NCI-H2029 (cell line): ENCODE measurements around the gene MMP12.

Experiments
- DNase-seq: peaks from one replicate; lab custom pipeline; 2025; lab: John Stamatoyannopoulos, UW

Gene MMP12

DNA sequence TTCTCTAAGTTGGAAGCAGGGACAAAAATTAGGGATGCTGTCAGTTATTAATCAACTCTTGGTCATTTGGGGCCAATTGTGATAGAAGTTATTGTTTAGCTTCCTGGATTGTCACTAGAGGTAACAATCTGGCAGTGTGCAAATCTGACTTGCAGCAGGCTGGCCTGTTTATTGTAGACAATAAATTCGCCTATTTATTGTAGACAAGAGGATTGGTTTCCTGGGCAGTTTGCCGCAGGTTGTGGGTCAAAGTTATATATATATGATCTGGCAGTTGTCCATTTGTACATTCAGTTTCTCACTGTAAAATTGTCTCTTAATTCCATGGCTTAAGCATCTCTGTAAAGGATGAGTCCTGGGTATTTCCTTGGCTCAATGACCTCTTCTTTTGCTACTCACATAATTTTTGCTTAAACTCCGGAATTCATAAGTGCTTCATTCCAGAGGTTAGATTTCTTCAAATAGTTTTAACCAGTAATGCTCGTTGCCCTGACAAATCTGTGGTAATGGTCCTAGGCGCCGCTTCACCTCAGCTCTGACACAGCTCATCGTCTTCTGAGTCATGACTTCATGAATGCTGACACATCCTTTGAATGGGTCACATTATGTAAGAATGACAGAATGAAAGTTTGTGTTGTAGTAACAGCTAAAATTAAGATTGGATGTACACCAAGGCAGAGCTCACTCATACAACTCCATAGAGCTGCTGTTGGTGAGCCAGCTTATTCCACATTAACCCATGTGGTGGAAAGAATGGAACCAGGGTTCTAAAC, 23.6 kb downstream of the MMP12 start:
- no peak for DNase-seq

DNA sequence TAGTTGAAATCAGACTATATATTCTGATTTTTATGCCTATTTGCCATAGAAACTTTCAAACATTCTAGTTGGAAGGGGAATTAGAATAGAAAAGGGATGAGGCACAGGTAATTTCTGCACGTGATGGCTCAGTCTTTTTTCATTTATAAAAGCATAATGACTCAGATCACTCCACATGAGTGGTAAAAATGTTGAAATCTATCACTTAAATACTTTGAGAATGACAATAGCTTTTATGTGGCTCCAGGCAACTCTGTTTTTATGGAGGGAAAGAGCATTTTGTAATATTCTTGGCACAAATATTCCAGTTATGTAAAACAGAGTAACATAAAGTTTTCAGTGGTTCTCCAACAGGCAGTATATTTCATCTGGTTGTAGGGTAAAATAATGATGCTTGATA, 25.5 kb downstream of the MMP12 start:
- DNase-seq: no peak

DNA sequence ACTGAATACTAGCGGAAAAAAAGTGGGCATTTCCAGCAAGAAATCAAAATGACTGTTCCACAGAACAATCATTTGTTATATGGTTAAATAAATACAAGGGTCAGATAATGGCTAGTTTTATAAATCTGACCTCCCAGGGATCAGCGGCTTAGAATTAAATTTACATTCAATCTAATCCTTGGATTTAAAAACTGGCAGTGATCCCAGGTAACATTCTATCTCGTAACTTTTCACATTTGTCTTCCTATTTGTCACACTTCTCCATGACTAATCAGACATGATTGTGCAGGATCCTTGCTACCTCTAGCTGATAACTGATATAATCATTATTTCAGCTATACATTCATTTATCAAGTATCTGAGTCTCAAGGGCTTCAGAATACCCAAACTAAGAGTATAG, 28.5 kb downstream of the MMP12 start:
- no peak for DNase-seq

DNA sequence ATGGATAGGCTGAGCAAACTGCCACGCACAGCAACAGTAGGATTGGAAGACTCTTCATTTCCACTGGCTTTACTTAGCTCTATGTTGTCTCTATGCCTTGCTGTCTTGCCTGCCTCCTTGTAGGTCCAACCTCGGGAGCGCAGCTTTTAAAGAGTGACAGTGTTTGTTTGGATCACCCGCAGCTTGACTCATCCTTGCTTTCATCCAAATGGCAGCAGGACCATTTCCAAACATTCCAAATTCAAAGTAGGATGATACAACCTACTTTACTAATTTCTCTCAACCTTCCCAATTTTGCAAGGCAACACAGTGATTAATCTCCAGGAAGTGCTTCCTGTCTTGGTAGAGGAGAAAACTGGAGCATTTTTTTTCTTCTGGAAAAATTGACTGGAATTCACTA, 31.3 kb downstream of the MMP12 start, which contains the start of gene MMP3:
Gene MMP3 (minus strand): TSS at position 121 of the 400 bp plus-strand sequence. CDS start 63 bp downstream, at position 58.
- DNase-seq: no peak

DNA sequence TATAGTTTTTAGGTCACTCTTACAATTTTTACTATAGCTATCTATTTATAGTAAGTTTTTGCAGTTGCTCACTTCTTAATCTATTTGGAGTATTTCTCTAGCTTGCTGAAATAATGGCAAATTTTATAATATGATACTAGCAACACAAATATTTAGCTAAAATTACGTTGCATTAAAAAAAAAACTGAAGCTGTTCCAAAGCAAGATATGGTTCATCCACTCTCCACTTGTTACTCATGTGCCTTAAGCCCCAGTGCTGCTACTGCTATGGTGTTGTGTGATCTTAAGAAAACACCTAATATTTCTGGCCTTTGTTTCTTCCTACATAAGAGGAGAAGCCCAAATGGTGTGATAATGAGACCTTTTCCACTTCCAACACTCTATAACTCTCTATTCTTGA, 31.9 kb downstream of the MMP12 start:
- no peak for DNase-seq

DNA sequence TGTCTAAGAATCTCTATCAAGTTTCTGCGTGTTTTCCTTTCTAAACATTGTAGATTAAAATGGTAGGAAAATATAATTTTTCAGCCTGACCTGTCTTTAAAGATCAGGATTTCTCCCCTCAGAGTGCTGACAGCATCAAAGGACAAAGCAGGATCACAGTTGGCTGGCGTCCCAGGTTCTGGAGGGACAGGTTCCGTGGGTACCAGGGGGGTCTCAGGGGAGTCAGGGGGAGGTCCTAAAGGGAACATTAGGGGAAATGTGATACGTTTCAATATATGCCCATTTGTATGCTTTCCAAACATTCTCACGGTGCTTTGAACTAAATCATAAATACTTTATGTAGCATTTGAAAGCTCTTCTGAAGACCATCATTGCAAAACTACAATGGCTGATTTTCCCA, 34.8 kb downstream of the MMP12 start:
- DNase-seq: no peak

DNA sequence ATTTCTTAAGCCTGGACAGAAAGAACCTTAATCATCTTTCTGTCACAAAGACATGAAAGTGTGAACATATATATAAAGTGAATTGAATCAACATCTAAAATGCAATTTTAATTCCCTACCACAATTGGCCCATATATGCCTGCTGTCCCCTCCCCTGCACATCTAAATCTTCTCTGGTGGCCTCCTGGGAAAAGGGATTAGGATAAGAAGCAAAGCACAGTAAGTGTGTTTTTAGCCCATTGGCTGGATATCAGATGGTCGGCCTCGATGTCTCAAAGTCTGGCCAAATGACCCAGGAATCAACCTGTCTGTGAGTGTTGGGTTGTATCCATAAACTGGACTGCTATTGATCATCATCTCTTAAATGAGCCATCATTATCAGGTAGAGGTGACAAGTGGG, 37.1 kb downstream of the MMP12 start:
- DNase-seq: no peak

DNA sequence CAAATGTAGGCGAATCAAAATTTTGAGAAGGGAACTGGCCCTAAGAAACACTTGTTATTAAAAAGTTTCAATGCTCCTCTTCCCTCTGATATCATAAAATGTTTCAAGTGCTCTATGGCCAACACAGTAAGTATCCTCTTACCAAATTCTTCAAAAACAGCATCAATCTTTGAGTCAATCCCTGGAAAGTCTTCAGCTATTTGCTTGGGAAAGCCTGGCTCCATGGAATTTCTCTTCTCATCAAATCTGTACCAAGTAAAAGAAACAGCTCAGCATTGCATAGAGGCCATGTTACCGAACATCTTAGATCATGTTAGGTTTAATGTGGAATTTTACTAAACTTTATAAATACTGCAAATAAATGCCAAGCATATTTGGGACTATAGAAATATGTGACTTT, 37.6 kb downstream of the MMP12 start:
- no peak for DNase-seq

DNA sequence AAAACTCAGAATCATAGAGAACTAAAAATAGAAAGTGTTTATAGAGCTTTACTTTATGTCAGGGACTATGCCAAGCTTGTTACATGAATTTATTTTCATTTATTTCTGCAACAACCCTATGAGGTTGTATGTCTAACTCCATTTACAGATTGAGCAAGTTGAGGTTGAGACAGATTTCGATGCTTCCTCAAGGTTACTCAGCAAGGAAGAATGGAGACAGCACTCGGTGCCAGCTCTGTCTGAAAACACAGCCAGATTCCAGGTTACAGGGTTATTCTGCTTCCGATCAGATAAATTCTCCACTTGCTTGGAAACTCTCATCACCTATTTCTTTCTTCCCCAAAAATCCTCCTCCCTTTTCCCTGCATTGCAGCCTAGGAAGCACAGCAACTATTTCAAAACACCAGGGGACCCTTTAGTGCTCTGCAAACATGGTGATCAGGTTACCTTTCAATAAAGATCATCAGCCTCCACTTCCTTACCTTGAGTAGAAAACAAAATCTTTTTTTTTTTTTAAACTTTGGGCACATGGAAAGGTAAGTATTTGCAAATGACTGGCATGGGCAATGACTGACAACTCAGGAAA, 38.4 kb downstream of the MMP12 start:
- no peak for DNase-seq

DNA sequence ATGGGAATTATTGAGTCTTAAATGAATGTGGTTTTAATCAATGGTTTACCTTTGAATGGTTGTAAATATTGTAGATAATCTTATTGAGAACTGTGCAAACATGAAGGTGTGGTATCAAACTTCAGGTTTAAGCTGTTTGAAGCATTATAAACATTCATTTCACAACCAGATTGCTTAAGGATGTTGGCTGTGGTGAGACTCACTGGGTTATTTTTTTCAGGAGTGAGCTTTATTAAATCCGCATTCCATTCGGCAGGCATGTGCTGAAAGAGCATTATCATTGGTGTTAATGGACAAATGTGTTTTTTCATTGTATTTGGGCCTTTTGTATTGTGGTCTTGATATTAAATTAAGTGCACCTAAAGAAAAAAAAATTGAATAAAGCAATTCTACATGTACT, 41.1 kb downstream of the MMP12 start:
- DNase-seq: no peak

DNA sequence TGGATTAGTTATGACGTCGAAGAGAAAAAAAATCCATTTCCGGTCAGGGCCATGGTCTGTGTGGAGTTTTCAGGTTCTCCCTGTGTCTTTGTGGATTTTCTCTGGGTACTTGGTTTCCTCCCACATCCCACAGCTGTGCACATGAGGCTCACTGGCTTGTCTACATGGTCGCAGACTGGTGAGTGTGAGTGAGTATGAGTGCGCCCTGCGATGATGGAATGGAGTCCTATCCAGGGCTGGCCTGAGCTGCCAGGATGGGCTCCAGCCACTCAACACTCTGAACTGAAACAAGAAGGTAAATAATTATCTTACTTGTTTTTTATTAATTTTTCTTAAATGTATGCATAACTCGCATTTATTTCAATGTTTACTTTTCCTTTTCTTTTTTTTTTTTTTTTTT, 42.2 kb downstream of the MMP12 start:
- DNase-seq: no peak

DNA sequence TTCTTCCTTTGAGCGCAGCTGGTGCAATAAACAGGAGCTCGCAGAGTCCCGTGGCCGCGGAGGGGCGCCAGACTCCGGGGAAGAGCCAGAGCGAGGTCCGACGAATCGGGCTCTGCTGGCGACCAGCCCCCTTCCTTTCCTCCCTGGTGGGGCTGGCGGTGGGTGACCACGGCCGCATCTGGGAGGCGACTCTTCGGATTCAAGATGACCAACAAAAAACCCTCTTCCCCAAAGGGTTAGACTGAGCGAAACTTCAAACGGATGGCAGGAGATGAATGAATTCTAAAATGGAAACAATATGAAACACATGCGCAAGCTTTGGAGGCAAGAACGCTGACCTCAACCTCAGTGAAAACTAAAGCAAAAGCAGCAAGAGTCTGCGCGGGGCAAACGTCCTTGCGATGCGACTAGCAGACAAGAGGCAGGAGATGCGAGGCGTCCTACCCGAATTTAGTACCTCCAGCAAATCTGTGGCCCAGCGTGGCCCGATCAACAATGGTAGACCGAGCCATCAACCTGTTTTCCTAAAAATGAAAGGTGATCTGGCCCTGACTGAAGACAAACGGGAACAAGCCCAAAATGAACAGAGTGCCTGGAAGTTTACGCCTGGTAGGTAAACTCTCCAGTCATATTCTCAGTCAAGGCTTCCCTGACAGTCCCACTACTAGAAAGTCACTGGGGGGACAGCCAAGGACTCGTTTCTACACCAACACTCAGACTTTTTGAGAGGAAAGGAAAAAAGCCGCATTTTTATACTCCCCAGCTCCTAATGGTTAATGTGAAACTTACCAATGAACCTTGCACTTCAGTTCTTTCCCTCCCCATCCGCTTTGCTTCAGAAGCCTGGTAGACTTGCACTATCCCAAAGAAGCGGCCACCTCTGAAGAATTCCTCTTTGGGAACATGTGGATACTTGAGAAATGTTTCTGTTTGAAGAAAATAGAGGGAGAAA, 43.0 kb downstream of the MMP12 start:
- no peak for DNase-seq

DNA sequence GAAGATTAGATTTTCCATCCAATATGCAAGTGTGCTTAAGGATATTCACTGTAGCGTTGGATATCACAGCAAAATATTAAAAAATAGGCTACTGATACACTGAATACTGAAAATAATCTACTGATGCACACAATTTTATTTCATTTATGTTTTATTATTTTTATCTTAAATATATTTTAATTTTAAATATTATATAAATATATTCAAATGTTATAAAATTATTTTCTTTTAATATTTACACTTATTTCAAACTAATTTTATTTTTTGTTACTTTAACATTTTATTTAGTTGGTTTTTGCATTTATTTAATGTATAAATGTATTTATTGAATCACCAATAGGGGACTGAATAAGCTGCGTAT, 43.7 kb downstream of the MMP12 start:
- DNase-seq: no peak

DNA sequence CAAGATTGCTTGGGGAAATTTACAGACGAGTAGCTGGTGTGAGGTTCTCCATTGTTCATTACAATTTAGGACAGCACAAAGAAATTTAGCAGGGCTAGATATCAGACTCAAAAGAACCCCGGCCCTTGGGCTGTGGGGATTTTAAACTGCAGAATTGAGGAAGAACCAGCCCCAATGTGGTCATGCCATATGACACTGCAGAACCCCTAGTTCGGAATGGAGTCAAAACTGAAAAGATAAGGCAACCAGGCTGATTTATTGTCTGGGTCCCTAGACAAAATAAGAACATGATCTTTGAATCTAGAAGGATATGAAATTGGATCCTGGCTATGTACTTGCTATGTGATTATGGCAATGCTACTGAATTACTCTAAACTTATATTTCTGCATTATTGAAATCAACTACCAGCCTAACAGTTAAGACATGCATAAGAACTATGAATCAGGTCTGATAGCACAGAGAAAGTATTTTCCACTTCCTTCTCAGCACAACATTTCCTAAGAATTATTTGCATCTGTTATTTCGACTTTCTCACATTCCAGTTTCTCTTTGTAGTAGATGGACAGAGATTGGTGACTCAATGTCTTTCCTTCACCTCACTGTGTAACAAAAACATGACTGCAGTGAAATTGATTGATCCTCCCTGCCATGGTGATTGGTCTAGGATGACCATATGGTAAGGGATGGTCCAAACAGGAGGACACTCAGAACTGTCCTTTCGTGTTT, 44.6 kb downstream of the MMP12 start:
- DNase-seq: no peak

DNA sequence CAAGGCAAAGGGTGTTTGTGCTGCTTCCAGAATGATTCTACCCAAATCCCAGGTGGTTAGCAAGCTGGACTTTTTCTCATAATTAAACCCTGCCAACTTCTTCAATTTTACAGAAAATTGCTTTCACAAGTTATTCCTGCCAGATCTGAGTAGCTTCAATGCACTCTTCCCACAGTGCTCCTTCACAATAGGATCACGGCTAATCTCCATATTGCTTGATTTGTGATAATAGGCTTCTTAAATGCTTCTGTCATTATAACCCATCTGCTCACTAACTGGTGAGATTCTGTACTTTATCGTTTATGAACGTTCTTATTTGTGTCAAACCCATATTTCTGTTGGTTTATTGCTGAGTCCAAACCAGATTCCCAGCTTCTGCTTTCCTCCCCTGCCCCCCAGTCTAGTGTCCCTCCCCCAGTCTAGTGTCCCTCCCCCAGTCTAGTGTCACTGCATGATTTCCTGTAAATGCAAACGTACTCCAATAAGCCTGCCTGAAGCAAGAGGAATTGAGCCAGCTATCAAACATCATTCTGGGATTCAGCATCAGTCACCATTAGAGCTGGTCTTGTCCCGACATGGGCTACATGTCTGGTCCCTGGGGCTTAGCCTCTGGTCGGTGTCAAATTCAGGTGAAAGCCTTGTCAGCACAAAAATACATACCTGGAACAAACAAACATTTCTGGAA, 45.3 kb downstream of the MMP12 start:
- DNase-seq: no peak

DNA sequence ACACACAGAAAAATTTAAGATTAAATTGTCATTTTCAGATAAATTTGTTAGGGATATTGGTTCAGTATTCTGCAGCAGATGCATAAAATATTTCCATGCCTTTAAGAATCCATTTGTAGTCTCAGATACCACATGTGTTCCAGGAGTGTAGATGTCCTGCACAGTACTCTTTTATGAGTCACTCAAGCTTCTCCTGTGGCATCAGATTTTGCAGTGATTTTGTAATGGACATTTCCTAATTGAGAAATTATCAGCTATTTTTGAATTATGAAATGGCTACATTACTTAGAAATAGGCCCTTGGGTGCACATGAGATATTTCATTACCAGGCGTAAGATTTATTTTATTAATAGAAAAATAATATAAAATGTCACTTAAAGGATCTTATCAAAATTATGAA, 50.2 kb downstream of the MMP12 start:
- no peak for DNase-seq

DNA sequence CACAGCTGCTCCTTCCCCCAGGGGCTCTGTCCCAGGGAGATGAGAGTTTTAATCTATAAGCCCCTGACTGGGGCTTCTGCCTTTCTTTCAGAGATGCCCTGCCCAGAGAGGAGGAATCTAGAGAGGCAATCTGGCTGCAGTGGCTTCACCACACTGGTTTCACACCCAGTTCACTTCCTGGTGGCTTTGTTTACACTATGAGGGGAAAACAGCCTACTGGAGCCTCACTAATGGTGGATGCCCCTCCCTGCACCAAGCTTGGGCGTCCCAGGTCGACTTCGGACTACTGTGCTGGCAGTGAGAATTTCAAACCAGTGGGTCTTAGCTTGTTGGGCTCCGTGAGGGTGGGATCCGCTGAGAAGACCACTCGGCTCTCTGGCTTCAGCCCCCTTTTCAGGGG, 55.3 kb downstream of the MMP12 start:
- DNase-seq: no peak

DNA sequence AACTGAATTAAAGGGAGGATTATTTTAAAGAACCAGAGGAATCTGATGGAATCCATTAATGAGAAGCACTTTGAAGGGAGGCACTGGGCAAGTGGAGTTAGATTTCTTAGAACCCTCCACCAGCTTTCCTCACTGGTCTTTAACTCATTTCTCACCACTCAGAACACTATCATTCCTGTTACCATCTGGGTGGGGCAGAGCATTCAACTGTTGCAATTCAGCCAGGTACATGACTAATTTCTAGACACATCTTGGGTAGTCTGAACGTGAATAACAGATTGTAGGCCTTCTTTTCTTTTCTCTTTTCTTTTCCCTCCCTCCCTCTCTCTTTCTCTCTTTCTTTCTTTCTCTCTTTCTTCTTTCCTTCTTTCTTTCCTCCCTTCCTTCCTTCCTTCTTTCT, 61.3 kb downstream of the MMP12 start:
- DNase-seq: no peak
